ENCODE measurements around the gene CFAP68. TPM values are rescaled to one million over a fixed set of nuclear protein-coding genes. Genes with fewer than 3 reads are reported as not detected.

The CFAP68 gene
- total and polyA plus RNA-seq, 9 of the 15 experiments (the other 6 are each of a cell fraction or from before 2014, with no cell fraction given) = 22.8 to 72.3 (median 52.5) TPM

- POLR2A ChIA-PET = no interaction called here
- Histone ChIP-seq H3K36me3 (ENCODE audit: control insufficient read depth, insufficient read depth, low read length) (peaks cover 30% of the 10 kb centered on the region; the same call in 2 of the 3 replicates), H3K9me3 (replicated peaks; ENCODE audit: control insufficient read depth, insufficient read depth, low read depth, low read length) (no peaks in the 10 kb centered on the region), H3K4me1 (replicated peaks in 1 of 2; ENCODE audit: control insufficient read depth in 2 of 2, insufficient read depth in 2 of 2, low read length in 2 of 2) (no peaks in the 10 kb centered on the region), H3K27me3 (ENCODE audit: control insufficient read depth in 2 of 2, insufficient read depth in 2 of 2, low read length in 2 of 2) (no peaks in the 10 kb centered on the region), H3K9me1 (ENCODE audit: control insufficient read depth, insufficient read depth, low read length) (no peaks in the 10 kb centered on the region), H3K27ac (ENCODE audit: extremely low read depth, low read depth, low read length) (no peak overlapping the region), H3K4me2 (ENCODE audit: insufficient read depth, low read length) (no peak overlapping the region), H2AFZ (ENCODE audit: low read depth, low read length) (no peak overlapping the region), H4K20me1 (replicated peaks; ENCODE audit: control insufficient read depth, insufficient read depth, low read length) (no peaks in the 10 kb centered on the region), H3K79me2 (ENCODE audit: control insufficient read depth, insufficient read depth, low read length) (no peaks in the 10 kb centered on the region), H3K4me3 (no peak overlapping the region), H3K9ac (ENCODE audit: insufficient read depth in 1 of 2, low read depth in 2 of 2, low read length in 2 of 2) (no peak overlapping the region)
- no TSS peak for BruUV-seq (replicated peaks)
- 94% methylated on average over 7 of the region's 7 CpGs for WGBS (ENCODE audit: insufficient coverage, low coverage, missing lambda C conversion rate)
- CTCF ChIA-PET (ENCODE audit: low intra/inter-chr PET ratio) = no interaction called here
- DNase-seq (ENCODE audit: extremely low read depth in 1 of 4, low spot score in 3 of 4) (no peak), ATAC-seq (no peak), FAIRE-seq (no peak)
- intact Hi-C loops (cut with micrococcal nuclease) = no loop called here
- TF ChIP-seq ZNF398 (CRISPR knock-in tag; IDR thresholded peaks at IDR 0.05) (no peak), MCM3 (IDR thresholded peaks at IDR 0.05) (no peak), SRSF3 (IDR thresholded peaks at IDR 0.05; ENCODE audit: insufficient read depth, low read length) (no peak), TCF7 (IDR thresholded peaks at IDR 0.05; ENCODE audit: borderline replicate concordance) (no peak), ZNF639 (CRISPR knock-in tag; conservative IDR thresholded peaks at IDR 0.05 in 1 of 2, IDR thresholded peaks at IDR 0.05 in 1 of 2) (no peak), MTF1 (CRISPR knock-in tag; IDR thresholded peaks at IDR 0.05; ENCODE audit: borderline replicate concordance) (no peak), MYNN (IDR thresholded peaks at IDR 0.05) (no peak), MYNN (CRISPR knock-in tag; IDR thresholded peaks at IDR 0.05) (no peak), PTRF (tag; IDR thresholded peaks at IDR 0.05) (no peak), NCOA4 (IDR thresholded peaks at IDR 0.05; ENCODE audit: partially characterized antibody) (no peak), E2F6 (IDR thresholded peaks at IDR 0.05; ENCODE audit: borderline replicate concordance in 1 of 2, extremely low read depth in 1 of 2, insufficient read depth in 1 of 2, insufficient read length in 1 of 2, low read depth in 1 of 2, low read length in 1 of 2, poor library complexity in 1 of 2, severe bottlenecking in 1 of 2) (no peak), HIVEP1 (CRISPR knock-in tag; IDR thresholded peaks at IDR 0.05) (no peak), KAT2B (IDR thresholded peaks at IDR 0.05; ENCODE audit: low read depth, low read length) (no peak), MYBL2 (IDR thresholded peaks at IDR 0.05; ENCODE audit: low read depth) (no peak), MYBL2 (CRISPR knock-in tag; IDR thresholded peaks at IDR 0.05; ENCODE audit: borderline replicate concordance) (no peak), ATF7 (IDR thresholded peaks at IDR 0.05) (no peak), ATF4 (CRISPR knock-in tag; IDR thresholded peaks at IDR 0.05) (no peak), TCF7L2 (IDR thresholded peaks at IDR 0.05; ENCODE audit: low read depth, low read length) (no peak), SPI1 (IDR thresholded peaks at IDR 0.05; ENCODE audit: borderline replicate concordance, low read depth, low read length) (no peak)
- in situ Hi-C loops (cut with MboI) = no loop called here
These were observed 43.7 kb upstream of the CFAP68 start for GRCh38 chr11:111835665-111836064.
